ENCODE data around the gene HNF1A. TPM values are rescaled to one million over a fixed set of nuclear protein-coding genes. Genes with fewer than 3 reads are reported as not detected.

The HNF1A gene
- total RNA-seq, 1 donor from 2014 or later = not detected

GRCh38 chr12:120961604-120962531 is 16.5 kb upstream of the HNF1A start:
- TF ChIP-seq CTCF (IDR thresholded peaks at IDR 0.05) = no peak
- Histone ChIP-seq H3K27me3 (no peaks in the 10 kb centered on the region), H3K27ac (no peak overlapping the region), H3K4me3 (no peak overlapping the region), H3K4me1 (no peaks in the 10 kb centered on the region), H3K36me3 (no peaks in the 10 kb centered on the region), H3K9me3 (no peaks in the 10 kb centered on the region)
- no peak for DNase-seq (ENCODE audit: low spot score in 2 of 2)
- intact Hi-C loops (cut with DNase I) = no loop called here

- TF ChIP-seq CTCF (IDR thresholded peaks at IDR 0.05) = no peak
- no peaks in the 10 kb centered on the region for H3K36me3 ChIP-seq
- no peaks in the 10 kb centered on the region for H3K27me3 ChIP-seq
- H3K4me3 ChIP-seq = no peak overlapping the region
- no peaks in the 10 kb centered on the region for H3K9me3 ChIP-seq
- H3K4me1 ChIP-seq = no peaks in the 10 kb centered on the region
- intact Hi-C loops (cut with DNase I) = no loop called here
- H3K27ac ChIP-seq = no peak overlapping the region
- DNase-seq (ENCODE audit: low spot score in 2 of 2) = no peak
These were observed 15.8 kb upstream of the HNF1A start for GRCh38 chr12:120962532-120963020.

GRCh38 chr12:120964298-120964697 is 14.0 kb upstream of the HNF1A start:
- no peak for DNase-seq (ENCODE audit: low spot score in 2 of 2)
- Histone ChIP-seq H3K36me3 (no peaks in the 10 kb centered on the region), H3K27ac (no peak overlapping the region), H3K4me3 (no peak overlapping the region), H3K27me3 (no peaks in the 10 kb centered on the region), H3K9me3 (no peaks in the 10 kb centered on the region), H3K4me1 (no peaks in the 10 kb centered on the region)
- intact Hi-C loops (cut with DNase I) = no loop called here
- no peak for TF ChIP-seq CTCF (IDR thresholded peaks at IDR 0.05)

GRCh38 chr12:120965534-120966091 is 12.7 kb upstream of the HNF1A start:
- Histone ChIP-seq H3K4me1 (no peaks in the 10 kb centered on the region), H3K27ac (no peak overlapping the region), H3K9me3 (no peaks in the 10 kb centered on the region), H3K27me3 (no peaks in the 10 kb centered on the region), H3K4me3 (no peak overlapping the region), H3K36me3 (no peaks in the 10 kb centered on the region)
- DNase-seq (ENCODE audit: low spot score in 2 of 2) = no peak
- intact Hi-C loops (cut with DNase I) = no loop called here
- TF ChIP-seq CTCF (IDR thresholded peaks at IDR 0.05) = no peak

GRCh38 chr12:120970310-120970709 is 8.0 kb upstream of the HNF1A start:
- TF ChIP-seq CTCF (IDR thresholded peaks at IDR 0.05) = no peak
- Histone ChIP-seq H3K36me3 (no peaks in the 10 kb centered on the region), H3K4me1 (no peaks in the 10 kb centered on the region), H3K27ac (no peak overlapping the region), H3K9me3 (no peaks in the 10 kb centered on the region), H3K4me3 (no peak overlapping the region), H3K27me3 (no peaks in the 10 kb centered on the region)
- intact Hi-C loops (cut with DNase I) = loop anchor here (2.0 to 10.0 kb wide), 2 partner anchors 246 to 388 kb away; partner anchors contain the start of gene ACADS
- DNase-seq (ENCODE audit: low spot score in 2 of 2) = no peak
